HL-60 (cell line): ENCODE measurements around the gene ADGRG7.

Experiments
- GABPA ChIP-seq: IDR thresholded peaks from 2 replicates; pipeline ENCODE4 v1.6.1; 2012; ENCODE audit warnings: low read depth
- POLR2AphosphoS5 ChIP-seq: IDR thresholded peaks from 2 replicates; pipeline ENCODE4 v1.6.1; 2012; ENCODE audit warnings: low read depth
- SPI1 ChIP-seq: IDR thresholded peaks from 2 replicates; pipeline ENCODE4 v1.6.1; 2012; ENCODE audit warnings: low read depth, mild to moderate bottlenecking, borderline replicate concordance
- TF ChIP-seq, protein P1 (sequence below): IDR thresholded peaks from one replicate; pipeline ENCODE4 v1.5.1; 2011; ENCODE audit warnings: low read length, control low read depth, inconsistent platforms; ENCODE audit not compliant: insufficient read depth
- TF ChIP-seq, protein P2 (sequence below): IDR thresholded peaks from 2 replicates; pipeline ENCODE4 v1.6.1; 2012; ENCODE audit warnings: low read depth; ENCODE audit not compliant: insufficient replicate concordance

DNA sequence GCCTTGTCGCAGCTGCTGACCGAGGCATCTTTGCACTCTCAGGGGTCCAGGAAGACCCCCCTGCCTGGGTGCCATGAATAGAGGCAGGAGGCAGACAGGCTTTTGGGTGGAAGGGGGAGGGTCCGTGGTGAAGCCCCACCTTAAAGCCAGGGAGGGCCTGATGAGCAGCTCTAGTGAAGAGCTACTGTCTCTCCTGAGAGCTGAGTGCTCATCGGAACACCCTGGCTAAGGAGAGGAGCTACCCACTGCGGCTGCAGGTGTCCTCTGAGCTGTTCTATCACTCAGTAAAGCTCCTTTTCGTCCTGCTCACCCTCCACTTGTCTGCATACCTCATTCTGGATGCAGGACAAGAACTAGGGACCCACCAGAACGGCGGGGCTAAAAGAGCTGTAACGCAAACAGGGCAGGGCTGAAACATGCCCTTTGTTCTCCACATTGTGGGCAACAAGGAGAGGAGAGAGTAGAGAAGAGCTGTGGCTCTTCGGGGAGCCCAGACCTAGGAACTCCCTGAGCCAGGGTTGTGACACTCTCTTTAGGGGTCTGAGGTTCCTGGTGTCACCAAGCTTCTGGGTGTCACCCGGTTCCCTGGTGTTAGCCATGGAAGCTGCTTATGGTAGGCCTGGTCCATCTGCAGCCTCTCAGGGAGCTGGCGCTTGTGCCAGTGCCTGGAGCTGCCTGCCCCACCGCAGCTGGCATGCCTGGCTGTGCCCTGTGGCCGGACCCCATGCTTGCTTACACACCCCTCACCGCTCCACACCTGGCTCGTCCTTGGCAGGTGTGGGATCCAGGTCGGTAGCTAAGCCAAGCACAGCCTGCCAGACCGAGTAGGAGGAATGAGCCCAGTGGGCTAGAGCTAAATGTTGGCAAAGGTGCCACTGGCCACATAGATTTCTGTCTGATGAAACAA, 73.7 kb downstream of the ADGRG7 start:
- no peak for TF ChIP-seq POLR2AphosphoS5
- TF ChIP-seq, protein P1, sequence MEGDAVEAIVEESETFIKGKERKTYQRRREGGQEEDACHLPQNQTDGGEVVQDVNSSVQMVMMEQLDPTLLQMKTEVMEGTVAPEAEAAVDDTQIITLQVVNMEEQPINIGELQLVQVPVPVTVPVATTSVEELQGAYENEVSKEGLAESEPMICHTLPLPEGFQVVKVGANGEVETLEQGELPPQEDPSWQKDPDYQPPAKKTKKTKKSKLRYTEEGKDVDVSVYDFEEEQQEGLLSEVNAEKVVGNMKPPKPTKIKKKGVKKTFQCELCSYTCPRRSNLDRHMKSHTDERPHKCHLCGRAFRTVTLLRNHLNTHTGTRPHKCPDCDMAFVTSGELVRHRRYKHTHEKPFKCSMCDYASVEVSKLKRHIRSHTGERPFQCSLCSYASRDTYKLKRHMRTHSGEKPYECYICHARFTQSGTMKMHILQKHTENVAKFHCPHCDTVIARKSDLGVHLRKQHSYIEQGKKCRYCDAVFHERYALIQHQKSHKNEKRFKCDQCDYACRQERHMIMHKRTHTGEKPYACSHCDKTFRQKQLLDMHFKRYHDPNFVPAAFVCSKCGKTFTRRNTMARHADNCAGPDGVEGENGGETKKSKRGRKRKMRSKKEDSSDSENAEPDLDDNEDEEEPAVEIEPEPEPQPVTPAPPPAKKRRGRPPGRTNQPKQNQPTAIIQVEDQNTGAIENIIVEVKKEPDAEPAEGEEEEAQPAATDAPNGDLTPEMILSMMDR: no peak
- no peak for TF ChIP-seq GABPA
- TF ChIP-seq, protein P2, sequence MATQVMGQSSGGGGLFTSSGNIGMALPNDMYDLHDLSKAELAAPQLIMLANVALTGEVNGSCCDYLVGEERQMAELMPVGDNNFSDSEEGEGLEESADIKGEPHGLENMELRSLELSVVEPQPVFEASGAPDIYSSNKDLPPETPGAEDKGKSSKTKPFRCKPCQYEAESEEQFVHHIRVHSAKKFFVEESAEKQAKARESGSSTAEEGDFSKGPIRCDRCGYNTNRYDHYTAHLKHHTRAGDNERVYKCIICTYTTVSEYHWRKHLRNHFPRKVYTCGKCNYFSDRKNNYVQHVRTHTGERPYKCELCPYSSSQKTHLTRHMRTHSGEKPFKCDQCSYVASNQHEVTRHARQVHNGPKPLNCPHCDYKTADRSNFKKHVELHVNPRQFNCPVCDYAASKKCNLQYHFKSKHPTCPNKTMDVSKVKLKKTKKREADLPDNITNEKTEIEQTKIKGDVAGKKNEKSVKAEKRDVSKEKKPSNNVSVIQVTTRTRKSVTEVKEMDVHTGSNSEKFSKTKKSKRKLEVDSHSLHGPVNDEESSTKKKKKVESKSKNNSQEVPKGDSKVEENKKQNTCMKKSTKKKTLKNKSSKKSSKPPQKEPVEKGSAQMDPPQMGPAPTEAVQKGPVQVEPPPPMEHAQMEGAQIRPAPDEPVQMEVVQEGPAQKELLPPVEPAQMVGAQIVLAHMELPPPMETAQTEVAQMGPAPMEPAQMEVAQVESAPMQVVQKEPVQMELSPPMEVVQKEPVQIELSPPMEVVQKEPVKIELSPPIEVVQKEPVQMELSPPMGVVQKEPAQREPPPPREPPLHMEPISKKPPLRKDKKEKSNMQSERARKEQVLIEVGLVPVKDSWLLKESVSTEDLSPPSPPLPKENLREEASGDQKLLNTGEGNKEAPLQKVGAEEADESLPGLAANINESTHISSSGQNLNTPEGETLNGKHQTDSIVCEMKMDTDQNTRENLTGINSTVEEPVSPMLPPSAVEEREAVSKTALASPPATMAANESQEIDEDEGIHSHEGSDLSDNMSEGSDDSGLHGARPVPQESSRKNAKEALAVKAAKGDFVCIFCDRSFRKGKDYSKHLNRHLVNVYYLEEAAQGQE: no peak
- TF ChIP-seq SPI1: no peak
